Activated CD8-positive, alpha-beta memory T cell treated with anti-CD3 and anti-CD28 coated beads for 4 hours (primary cell): ENCODE measurements around the gene MLNR.

Experiments used
- DNase-seq, 2 donors: peaks; one replicate each; pipeline ENCODE4 v3.0.0-alpha.2; 2020; ENCODE audit warnings: low read depth in 2 of 2

MLNR gene

GRCh38 chr13:49220036-49220855, at the start of gene MLNR:
Gene MLNR, plus strand, starts transcription at chr13:49220338. Its CDS starts 0 bp downstream, at chr13:49220338.
- DNase-seq, result no peak

GRCh38 chr13:49171359-49171758, 48.8 kb upstream of the MLNR start:
- no peak for DNase-seq

DNA sequence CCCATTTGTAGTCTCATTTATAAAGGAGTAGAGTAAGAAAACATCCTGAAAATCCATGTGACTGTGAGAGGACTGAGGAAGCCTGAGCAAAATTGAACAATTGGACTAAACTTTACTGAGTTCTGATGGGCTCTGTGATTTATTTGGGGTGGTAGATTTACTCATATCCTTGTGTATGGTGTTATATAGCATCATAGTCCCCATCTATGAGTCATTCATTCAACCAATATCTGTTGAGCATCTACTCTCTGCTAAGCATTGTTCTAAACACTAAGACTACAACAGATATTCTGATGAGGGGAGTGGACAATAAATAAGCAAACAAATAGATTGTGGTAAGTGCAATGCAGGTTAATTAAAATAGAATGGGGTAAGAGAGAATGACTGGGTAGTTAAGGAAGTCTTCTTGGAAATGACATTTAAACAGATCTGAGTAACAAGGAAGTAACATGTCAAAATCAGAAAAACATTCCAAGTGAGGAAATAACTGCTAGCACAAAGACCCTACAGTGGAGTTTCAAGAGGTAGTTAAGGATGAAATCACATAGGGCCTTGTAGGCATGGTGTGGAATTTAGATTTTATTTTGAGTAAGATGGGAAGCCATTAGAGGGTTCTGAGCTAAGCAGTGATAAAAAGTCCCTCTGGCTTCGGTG, 36.3 kb upstream of the MLNR start:
- DNase-seq, result no peak

DNA sequence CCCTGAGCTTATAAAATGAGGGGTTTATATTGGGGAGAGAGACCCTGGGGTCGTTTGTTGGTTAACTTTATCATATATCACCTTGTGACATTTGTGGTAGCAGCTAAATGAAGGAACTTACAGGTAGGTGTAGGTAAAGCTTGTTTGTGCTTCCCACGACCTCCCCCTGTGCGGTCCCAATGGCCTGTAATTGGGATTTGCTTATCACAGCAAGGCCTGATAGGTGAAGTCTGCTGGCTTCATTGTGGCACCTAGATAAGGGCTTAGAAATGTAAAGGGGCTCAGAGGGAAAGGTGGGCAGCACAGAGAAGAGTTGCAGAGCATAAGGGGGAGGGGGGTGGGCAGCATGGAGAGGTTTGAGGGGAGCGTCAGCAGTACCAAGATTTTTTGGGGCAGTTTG, 35.5 kb upstream of the MLNR start:
- DNase-seq, result no peak

DNA sequence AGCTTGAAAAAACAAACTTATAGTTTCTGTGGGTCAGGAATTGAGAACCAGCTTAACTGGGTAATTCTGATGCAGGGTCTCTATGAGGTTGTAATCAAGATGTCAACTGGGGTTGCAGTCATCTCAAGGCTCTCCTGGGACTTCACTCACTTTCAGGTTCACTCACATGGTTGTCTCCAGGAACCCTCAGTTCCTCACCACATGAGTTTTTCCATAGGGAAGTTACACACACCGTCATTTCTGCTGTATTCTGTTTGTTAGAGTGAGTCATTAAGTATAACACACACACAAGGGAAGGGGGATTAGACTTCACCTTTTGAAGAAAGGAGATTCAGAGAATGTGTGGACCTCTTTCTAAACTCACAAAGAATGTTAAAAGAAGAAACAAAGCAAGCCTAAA, 34.9 kb upstream of the MLNR start:
- no peak for DNase-seq

- DNase-seq, result no peak
These were observed 29.2 kb upstream of the MLNR start for GRCh38 chr13:49190901-49191300.

DNA sequence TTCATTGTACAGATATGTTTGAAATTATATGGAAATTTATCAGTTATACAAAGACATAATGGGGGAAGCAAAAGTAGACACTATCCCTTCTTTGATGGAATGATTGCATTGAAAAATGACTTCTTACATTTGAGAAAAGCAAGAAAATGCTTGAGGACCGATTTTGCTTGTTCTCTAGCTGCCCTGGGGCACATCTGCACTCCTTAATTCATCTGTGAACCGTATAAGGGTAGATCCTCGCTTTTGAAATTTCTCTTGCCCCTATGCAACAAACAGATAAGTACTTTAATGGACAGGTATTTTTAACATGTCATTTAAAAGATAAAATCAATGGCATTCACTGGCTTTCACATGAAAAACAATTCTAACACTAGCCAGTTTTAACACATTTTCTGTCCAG, 13.5 kb upstream of the MLNR start:
- DNase-seq, result no peak

DNA sequence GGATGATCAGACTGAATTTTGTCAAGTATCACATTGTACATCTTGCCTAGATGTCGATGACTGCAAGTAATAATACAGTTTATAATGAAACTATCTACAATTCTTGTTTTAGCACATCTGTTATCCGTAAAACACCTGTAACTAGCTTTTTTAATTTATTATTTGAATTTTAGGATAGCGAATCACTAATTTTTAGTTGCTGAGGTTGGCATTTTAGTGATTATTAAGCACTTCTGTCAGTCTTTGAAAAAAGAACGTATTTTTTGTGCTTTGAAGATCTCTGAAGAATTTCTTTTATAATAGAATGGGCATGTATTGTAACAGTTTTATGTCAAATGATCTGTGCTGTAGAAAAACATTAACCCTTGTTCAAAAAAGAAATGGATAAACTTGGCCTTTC, 11.5 kb upstream of the MLNR start:
- DNase-seq, result no peak

- no peak for DNase-seq
These were observed 10.0 kb upstream of the MLNR start for GRCh38 chr13:49210114-49210513.

GRCh38 chr13:49210669-49211068, 9.5 kb upstream of the MLNR start:
- no peak for DNase-seq

GRCh38 chr13:49213539-49213938, 6.6 kb upstream of the MLNR start:
- DNase-seq, result no peak

DNA sequence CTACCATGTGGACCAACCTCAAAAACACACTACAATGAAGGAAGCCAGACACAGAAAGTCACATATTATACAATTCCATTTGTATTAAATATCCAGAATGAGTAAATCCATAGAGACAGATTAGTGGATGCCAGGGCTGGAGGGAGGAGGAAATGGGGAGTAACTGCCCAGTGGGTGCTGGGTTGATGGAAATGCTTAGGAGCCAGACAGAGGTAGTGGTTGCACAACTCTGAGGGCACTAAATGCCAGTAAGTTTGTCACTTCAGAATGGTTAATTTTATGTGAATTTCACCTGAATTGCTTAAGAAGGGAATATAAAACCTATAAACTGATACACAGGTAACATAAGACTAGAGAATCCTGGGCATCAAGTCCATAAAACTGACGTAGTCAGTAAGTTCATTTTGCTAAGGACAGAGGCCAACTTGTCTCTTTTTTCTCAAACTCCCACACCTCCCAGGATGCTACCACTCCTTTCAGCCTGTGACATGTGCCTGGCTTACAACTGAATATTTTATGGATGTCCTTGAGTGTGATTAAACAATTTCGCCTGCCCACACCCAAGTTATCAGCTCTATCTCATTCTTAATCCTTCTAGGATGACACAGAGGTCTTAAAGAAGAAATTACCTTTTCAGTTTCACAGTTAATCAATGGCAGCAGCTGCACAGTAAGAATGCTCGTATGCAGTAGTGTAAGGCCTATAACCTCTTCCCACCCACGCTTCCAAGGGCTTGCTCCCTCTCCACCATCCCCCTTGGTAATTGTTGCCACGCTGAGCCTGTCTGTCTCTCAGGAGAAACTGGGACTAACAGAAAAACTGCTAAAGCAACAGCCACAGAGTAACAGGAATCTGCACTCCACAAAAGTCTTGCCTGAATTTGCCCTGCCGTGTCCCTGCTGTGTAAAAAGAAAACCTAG, 5.9 kb upstream of the MLNR start:
- DNase-seq, result no peak

DNA sequence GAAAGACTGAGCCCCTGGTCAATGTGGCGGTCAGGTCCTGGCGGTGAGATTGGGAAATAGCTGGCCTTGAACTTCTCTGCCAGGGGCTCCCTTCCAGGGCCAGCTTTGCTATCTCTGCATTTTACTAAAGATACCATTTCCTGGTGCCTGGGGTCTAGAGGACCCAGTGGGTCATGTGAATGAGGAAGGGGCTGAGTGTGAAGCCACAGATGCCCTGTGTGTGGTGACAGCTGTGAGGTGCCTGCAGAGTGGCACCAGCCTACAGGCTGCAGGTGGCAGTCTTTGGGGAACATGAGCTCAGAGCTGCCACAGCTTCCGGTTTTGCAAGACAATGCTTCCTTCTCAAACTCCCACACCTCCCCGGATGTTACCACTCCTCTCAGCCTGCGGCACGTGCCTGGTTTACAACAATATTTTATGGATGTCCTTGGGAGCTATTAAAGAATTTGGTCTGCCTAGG, 5.2 kb upstream of the MLNR start:
- no peak for DNase-seq

DNA sequence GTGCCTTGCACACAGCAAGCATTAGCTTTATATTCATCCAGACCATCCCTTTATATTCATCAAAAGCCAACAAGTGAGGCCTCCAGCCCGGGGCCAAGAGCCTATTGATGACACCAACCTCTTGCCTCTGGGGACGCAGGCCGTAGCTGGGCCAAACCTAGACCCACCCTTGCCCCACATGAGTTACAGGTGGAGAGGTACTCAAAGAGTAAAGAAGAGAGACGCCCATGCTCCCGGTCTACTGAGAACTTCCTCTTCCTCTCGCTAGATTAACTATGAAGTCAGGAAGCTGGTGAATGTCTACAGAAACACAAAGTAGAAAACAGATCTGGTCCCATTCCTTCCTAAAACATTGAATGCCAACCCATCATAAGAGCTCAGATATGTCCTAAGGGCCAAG, 3.8 kb upstream of the MLNR start:
- no peak for DNase-seq

DNA sequence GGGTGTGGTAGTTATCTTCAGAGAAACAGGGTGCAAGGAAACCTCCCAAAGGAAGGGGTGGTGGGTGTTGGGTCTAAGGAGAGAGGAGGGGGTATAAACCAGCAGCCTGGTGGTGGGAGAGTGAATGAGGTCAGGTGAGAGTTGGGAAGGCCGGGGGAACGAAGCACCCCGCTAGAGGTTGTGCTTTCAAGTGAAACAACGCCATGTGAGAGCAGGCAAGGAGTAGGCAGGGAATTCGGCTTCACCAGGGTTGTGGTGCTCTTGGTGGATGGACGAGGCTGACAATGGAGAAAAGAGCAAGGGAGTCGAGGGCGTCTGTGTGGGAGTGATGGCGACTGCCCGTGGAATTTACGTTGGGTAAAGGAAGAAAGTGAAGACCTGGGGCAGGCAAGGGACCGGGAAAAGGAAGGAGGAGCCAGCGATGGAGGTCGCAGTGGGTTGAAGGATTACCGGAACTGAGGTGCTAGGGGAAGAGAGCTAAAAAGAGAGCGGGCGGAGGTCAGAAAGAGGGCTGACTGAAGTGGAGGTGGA, 2.1 kb upstream of the MLNR start:
- no peak for DNase-seq

DNA sequence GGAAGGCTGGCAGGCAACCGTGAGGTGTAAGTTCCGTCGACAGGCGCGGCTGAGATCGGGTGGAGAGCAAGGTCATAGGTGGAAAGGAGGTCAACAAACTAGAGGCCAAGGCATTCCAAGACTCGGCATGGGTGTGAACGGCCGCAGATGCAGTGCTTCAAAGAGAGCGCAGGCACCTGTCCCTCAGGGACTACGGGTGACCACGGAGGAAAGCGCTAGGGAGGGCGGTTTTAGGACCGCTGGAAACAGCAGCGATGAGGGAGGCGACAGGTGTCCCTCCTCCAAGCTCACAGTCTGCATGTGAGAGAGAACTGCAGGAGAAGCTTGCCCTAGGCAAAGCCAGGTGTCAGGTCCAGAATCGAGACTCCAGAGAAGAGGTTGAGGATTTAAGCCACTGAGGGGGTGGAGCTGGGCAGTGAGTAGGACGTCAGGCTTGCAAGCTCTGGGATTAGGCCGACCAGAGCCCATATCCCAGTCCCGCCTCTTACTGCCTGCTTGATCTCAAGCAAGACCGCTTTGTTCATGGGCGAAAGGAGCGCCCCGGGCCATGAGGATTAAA, 1.6 kb upstream of the MLNR start:
- DNase-seq, result no peak

- DNase-seq, result no peak
These were observed 497 bp upstream of the MLNR start for GRCh38 chr13:49219647-49220035.

- no peak for DNase-seq
These were observed 885 bp downstream of the MLNR start for GRCh38 chr13:49220856-49221589.

GRCh38 chr13:49221590-49221965, 1.4 kb downstream of the MLNR start:
- no peak for DNase-seq

DNA sequence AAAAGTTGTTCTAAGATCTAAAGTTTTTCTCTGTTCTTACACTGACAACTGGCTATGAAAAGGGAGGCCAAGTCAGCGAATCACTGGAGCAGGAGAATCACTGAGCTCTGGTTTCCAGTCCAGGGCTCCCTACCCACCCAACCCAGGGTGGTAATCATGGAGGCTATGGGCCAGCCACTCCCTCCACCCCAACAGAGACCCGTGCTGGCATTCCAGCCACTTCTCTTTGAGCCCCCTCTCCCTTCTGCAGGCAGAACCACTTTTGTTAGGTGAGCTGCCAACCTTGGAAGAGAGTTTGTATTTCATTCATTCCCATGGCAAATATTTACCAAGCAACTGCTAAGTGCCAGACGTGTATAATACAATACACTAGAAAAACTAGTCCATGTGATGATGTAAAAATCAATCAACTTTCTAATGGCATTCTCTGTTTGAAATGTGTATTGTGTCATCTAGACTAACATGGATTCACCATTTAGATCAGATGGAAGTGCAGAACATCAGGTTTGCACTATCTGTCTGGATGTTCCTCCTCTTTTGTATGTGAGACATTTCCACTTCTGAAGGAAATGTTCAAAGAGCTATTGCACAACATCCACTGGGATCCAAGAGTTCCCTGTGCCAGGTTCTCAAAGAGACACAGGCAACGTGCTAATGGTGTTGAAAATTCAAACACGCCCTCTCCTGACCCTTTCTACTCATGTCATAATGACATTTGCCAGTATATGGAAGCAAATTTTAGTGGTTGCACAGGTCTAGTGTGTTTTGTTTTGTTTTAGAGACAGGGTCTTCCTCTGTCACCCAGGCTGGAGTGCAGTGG, 5.3 kb downstream of the MLNR start:
- DNase-seq, result no peak
